ENCODE results near the gene SPHK1.

The SPHK1 gene

GRCh38 chr17:76384987-76385891, 830 bp downstream of the SPHK1 start:
- no peak for DNase-seq

GRCh38 chr17:76385892-76386786, 1.7 kb downstream of the SPHK1 start:
- DNase-seq, result peak; percentile 19

DNA sequence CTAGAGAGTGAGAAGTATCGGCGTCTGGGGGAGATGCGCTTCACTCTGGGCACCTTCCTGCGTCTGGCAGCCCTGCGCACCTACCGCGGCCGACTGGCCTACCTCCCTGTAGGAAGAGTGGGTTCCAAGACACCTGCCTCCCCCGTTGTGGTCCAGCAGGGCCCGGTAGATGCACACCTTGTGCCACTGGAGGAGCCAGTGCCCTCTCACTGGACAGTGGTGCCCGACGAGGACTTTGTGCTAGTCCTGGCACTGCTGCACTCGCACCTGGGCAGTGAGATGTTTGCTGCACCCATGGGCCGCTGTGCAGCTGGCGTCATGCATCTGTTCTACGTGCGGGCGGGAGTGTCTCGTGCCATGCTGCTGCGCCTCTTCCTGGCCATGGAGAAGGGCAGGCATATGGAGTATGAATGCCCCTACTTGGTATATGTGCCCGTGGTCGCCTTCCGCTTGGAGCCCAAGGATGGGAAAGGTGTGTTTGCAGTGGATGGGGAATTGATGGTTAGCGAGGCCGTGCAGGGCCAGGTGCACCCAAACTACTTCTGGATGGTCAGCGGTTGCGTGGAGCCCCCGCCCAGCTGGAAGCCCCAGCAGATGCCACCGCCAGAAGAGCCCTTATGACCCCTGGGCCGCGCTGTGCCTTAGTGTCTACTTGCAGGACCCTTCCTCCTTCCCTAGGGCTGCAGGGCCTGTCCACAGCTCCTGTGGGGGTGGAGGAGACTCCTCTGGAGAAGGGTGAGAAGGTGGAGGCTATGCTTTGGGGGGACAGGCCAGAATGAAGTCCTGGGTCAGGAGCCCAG, 2.8 kb downstream of the SPHK1 start:
- DNase-seq, result no peak

DNA sequence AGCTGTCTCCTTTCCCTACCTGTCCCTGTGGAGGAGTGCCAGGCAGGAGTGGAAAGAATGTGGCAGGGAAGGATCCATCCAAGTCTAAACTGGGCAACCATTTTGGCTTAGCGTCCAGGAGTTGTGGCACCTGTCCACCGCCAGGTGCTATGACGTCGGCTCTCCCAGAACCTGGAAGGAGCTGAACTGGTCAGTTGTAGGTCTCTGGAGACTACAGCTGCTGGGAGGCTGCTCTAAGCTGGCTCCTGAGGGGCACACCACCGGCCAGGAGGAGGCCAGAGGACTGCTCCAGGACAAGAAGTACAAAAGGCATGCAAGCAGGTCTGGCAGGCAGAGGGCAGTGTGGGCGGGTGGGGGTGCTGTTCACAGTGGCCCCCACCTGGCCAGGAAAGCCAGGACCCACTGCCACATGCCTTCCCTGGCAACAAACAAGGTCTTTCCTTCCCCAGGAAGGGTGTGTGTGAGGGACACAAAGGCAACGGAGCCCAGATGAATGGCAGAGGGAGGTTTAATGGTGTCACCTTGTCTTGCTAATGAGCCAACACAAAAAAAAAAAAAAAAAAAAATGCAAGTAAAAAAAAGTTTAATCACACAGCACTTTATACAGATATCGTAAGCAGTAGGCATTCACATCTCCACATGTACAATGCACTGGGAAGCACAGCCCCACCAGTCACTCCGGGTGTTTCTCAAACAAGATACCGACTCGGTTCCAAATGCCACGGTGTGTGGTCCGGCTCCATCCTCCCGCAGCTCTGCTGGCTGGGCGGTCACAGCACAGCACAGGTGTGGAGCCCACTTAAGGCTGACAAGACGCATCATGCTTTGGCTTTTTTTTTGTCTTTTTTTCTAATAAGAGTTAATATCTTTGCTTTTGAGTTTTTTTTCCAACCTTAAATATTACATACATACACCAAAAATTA, 4.8 kb downstream of the SPHK1 start:
- no peak for DNase-seq

DNA sequence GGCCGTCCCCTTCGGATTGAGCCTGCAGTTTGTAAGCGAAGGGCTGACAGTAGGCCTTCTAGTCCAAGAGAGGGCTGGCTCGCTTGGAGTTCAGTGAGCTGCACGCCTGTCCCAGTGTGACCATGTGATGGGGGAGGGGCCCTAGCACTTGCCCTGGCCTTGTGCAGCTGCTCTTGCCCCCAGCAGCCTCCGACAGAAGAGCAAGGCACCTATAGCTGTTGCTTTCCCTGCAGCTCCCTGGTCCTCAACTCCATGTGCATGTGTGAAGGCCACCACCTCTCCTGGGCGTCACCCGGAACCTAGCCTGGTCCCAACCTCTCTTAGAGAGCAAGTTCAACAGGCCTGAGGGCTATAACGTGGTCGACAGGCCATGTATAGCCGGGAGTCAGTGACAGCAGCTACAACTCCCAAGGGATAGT, 5.6 kb downstream of the SPHK1 start:
- no peak for DNase-seq

GRCh38 chr17:76391200-76391715, 6.8 kb downstream of the SPHK1 start:
- DNase-seq, result no peak

- peak; percentile 46 for DNase-seq
Observed at GRCh38 chr17:76394166-76394565, 9.8 kb downstream of the SPHK1 start.

GRCh38 chr17:76395980-76396379, 11.6 kb downstream of the SPHK1 start:
- DNase-seq, result no peak

DNA sequence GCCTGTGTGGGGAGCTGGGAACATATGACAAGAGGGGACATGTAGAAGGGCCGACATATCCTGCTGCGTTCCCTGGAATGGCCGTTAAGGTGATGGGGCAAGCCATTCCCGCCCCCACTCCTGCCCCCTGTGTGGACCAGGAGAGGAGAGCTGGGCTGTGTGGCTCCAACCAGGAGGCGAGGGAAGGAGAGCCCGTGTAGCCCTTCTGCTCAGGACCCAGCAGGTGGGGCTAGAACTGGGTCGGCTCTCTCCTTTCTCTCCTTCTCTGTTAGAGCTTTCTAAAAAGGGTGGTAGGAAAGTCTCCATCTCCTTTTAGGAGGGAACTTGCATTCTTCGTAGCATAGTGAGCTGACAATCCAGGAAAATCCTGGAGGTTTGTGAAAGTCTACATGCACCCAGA, 12.8 kb downstream of the SPHK1 start:
- no peak for DNase-seq

- DNase-seq, result peak; percentile 28
Observed at GRCh38 chr17:76397687-76398522, 13.5 kb downstream of the SPHK1 start.

DNA sequence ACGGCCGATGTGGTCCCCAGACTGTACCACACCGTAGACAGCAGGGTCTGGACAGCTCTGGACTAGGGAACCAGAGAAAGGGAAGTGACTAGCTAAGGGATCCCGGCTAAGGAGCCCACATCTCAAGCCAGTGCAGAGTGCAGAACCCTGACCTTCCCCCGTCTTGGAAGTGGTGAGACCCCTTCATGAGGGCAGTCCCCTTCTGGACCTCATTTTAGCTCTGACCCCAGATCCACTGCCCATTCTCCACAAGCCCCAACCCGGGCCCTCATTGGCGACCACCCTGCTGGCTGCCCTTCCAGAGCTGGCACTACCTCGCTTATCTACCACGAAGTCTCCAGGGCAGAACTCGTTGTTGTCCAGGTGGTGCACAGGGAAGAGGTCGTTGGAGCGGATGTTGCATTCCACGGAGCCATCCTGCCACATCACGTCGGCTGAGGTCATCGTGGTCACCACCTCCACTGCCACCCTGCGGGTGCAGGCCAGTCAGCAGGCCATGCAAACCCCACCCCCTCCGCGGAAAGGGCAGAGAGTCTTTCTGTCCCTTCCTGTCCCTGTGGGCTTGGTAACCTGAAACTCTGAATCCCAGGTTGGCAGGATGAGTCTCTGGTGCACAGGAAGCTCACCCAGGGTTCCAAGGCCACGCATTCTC, 14.2 kb downstream of the SPHK1 start:
- no peak for DNase-seq

- no peak for DNase-seq
Observed at GRCh38 chr17:76399175-76400172, 15.1 kb downstream of the SPHK1 start.

DNA sequence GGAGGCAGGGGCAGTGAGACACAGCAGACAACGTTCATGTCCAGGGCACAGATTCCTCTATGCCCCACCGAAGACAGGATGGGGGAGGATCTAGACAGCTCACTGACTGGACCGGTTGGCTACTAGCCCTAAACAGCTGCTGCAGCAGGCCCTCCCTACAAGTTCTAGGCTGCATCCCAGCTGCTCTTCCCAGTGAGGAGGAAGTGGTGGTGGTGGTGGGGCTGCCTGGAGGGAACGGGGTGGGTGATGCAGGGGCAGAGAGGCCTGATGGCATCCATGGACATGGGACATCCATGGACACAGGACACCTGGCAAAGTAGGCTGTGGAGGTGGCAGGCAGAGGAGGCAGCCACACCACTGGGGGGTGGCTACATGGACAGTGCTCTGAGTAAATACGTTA, 18.3 kb downstream of the SPHK1 start:
- no peak for DNase-seq

- no peak for DNase-seq
Observed at GRCh38 chr17:76404256-76404655, 19.8 kb downstream of the SPHK1 start.

DNA sequence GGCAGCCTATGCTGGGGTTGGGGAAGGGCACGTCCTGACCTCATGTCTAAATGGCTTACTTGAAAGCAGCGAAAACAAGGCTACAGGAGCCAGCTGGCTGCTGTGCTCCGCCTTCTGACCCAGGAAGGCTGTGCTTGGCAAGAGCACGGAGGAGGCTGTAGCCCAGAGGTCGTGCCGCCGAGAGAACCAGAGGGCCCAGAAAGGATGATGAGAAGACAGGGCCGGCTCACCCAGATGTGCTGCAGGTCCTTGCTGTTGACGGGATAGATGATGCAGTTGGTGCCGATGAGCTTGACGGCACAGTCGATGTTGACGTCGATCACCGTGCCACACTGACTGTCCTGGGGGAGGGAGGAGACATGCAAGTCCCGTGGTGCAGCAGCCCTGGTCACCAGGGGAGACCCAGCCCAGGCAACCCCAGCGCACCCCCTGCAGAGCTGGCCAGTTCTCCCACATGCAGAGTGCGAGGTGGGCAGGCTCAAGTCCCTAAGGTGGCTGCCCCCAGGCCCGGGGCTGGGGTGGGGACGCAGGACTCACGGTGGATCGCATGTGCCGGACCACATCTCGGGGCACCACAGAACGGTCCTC, 20.7 kb downstream of the SPHK1 start:
- no peak for DNase-seq

- no peak for DNase-seq
Observed at GRCh38 chr17:76405607-76405966, 21.2 kb downstream of the SPHK1 start.

GRCh38 chr17:76405967-76406647, 21.7 kb downstream of the SPHK1 start:
- DNase-seq, result peak; percentile 74

- no peak for DNase-seq
Observed at GRCh38 chr17:76407509-76407908, 23.1 kb downstream of the SPHK1 start.
